OCI-LY7 (cell line): Measurements from ENCODE around the gene BIVM.

Experiments used
- CTCF ChIP-seq: fragments of 200-600 bp; sonication (generic); conservative IDR thresholded peaks from 2 replicates; pipeline ENCODE4 v1.5.1; 2014; ENCODE audit warnings: mild to moderate bottlenecking, antibody characterized with exemption, low read length, moderate library complexity, mixed read lengths
- EZH2phosphoT487 ChIP-seq: fragments of 200-600 bp; sonication (generic); IDR thresholded peaks from 2 replicates; pipeline ENCODE4 v1.6.1; 2018; ENCODE audit warnings: low read depth, borderline replicate concordance, mild to moderate bottlenecking, mixed run types, antibody characterized with exemption, low read length, moderate library complexity, mixed read lengths

GRCh38 chr13:102878481-102878880, 79.6 kb downstream of the BIVM start:
- no peak for TF ChIP-seq CTCF
- TF ChIP-seq EZH2phosphoT487: no peak
